ENCODE results near the gene HCAR3. TPM values are rescaled to one million over a fixed set of nuclear protein-coding genes. Genes with fewer than 3 reads are reported as not detected.
A peak's percentile ranks its signal among the peaks of the same experiment; 100 is the strongest.

HCAR3 gene
- total and polyA plus RNA-seq, 2 of the 13 experiments (the other 11 are each of a cell fraction or from before 2014, with no cell fraction given), result 0.11 to 12.8 TPM

GRCh38 chr12:122752464-122753318 lies 36.1 kb upstream of the HCAR3 start, which contains the start of gene DENR (continued):
- TF ChIP-seq ZBTB44 (CRISPR knock-in tag; IDR thresholded peaks at IDR 0.05) (0 out of 2 replicates have a peak, but pooled peaks have one; percentile 49), ELF3 (CRISPR knock-in tag; IDR thresholded peaks at IDR 0.05) (peak; percentile 56; the same call in 1 of the 2 replicates), ZC3H13 (CRISPR knock-in tag; IDR thresholded peaks at IDR 0.05) (no peak; the same call in none of the 2 replicates), PHF20 (CRISPR knock-in tag; IDR thresholded peaks at IDR 0.05) (peak; percentile 86), XRCC5 (optimal IDR thresholded peaks at IDR 0.05; ENCODE audit: low read length) (peak; percentile 84), ZNF580 (CRISPR knock-in tag; IDR thresholded peaks at IDR 0.05; ENCODE audit: borderline replicate concordance, low read depth) (peak; percentile 91; the same call in 1 of the 2 replicates), CHCHD3 (CRISPR knock-in tag; IDR thresholded peaks at IDR 0.05) (no peak), HOXD1 (CRISPR knock-in tag; IDR thresholded peaks at IDR 0.05) (peak; percentile 85; the same call in 1 of the 2 replicates), KDM2A (CRISPR knock-in tag; IDR thresholded peaks at IDR 0.05; ENCODE audit: borderline replicate concordance, low read depth) (peak; percentile 93), SNRNP70 (IDR thresholded peaks at IDR 0.05; ENCODE audit: low read depth, low read length) (no peak), KMT2B (CRISPR knock-in tag; IDR thresholded peaks at IDR 0.05) (peak; percentile 93), ZNF776 (CRISPR knock-in tag; IDR thresholded peaks at IDR 0.05) (peak; percentile 42), HDAC1 (CRISPR knock-in tag; IDR thresholded peaks at IDR 0.05) (peak; percentile 72; the same call in 1 of the 2 replicates), HNF4A (CRISPR knock-in tag; IDR thresholded peaks at IDR 0.05) (peak; percentile 34; the same call in 1 of the 2 replicates), E2F5 (CRISPR knock-in tag; conservative IDR thresholded peaks at IDR 0.05) (no peak), ZNF501 (CRISPR knock-in tag; IDR thresholded peaks at IDR 0.05) (peak; percentile 92), KLF16 (CRISPR knock-in tag; IDR thresholded peaks at IDR 0.05) (peak; percentile 89 to 98; a peak in 3 of 4 replicates), BCL3 (CRISPR knock-in tag; IDR thresholded peaks at IDR 0.05) (peak; percentile 90; the same call in 1 of the 2 replicates), FUBP1 (CRISPR knock-in tag; IDR thresholded peaks at IDR 0.05; ENCODE audit: borderline replicate concordance) (no peak), MED8 (CRISPR knock-in tag; IDR thresholded peaks at IDR 0.05; ENCODE audit: insufficient replicate concordance) (no peak), ZNF761 (CRISPR knock-in tag; conservative IDR thresholded peaks at IDR 0.05) (no peak), SMAD9 (CRISPR knock-in tag; IDR thresholded peaks at IDR 0.05) (no peak; the same call in 1 of the 2 replicates)
